Measurements from ENCODE around the gene OR4K5. TPM values are rescaled to one million over a fixed set of nuclear protein-coding genes. Genes with fewer than 3 reads are reported as not detected.

The OR4K5 gene
- total RNA-seq, 6 experiments from 2014 or later, result not detected

- Histone ChIP-seq H3K27ac (no peak overlapping the region), H3K4me1 (no peaks in the 10 kb centered on the region), H3K9me3 (peaks cover 0 to 10% (median 2%) of the 10 kb centered on the region in 4 donors), H3K36me3 (no peaks in the 10 kb centered on the region), H3K4me3 (no peak overlapping the region), H3K27me3 (no peaks in the 10 kb centered on the region)
- TF ChIP-seq POLR2A (IDR thresholded peaks at IDR 0.05), result no peak
- no peak for TF ChIP-seq CTCF (IDR thresholded peaks at IDR 0.05)
- intact Hi-C loops (cut with DNase I), result no loop called here
- WGBS (ENCODE audit: insufficient coverage, low coverage, low lambda C conversion rate, missing lambda C conversion rate), result 0% methylated on average over 1 of the region's 2 CpGs
- ATAC-seq (peak in 2 of 4 donors; percentile 18 to 33), DNase-seq (no peak)
Observed at GRCh38 chr14:19895282-19895681, 25.1 kb upstream of the OR4K5 start.

- no peaks in the 10 kb centered on the region for H3K27me3 ChIP-seq
- no peaks in the 10 kb centered on the region for H3K36me3 ChIP-seq
- DNase-seq (no peak), ATAC-seq (peak in 2 of 4 donors; percentile 28 to 35)
- no peak overlapping the region for H3K27ac ChIP-seq
- intact Hi-C loops (cut with DNase I), result no loop called here
- WGBS (ENCODE audit: insufficient coverage, low coverage, low lambda C conversion rate, missing lambda C conversion rate), result 20% methylated on average over 1 of the region's 3 CpGs
- H3K4me1 ChIP-seq, result no peaks in the 10 kb centered on the region
- TF ChIP-seq POLR2A (IDR thresholded peaks at IDR 0.05), result no peak
- no peak overlapping the region for H3K4me3 ChIP-seq
- H3K9me3 ChIP-seq, result peaks cover 0 to 6% (median 2%) of the 10 kb centered on the region in 4 donors
Observed at GRCh38 chr14:19900999-19901398, 19.4 kb upstream of the OR4K5 start.

GRCh38 chr14:19902409-19902808, 18.0 kb upstream of the OR4K5 start:
- H3K27me3 ChIP-seq, result no peaks in the 10 kb centered on the region
- WGBS (ENCODE audit: insufficient coverage, low coverage, low lambda C conversion rate, missing lambda C conversion rate), result 52% methylated on average over 4 of the region's 4 CpGs
- H3K27ac ChIP-seq, result no peak overlapping the region
- no peak for ATAC-seq
- intact Hi-C loops (cut with DNase I), result no loop called here
- H3K9me3 ChIP-seq, result no peaks in the 10 kb centered on the region
- no peak for DNase-seq
- no peaks in the 10 kb centered on the region for H3K36me3 ChIP-seq
- TF ChIP-seq POLR2A (IDR thresholded peaks at IDR 0.05), result no peak
- no peak for TF ChIP-seq CTCF (IDR thresholded peaks at IDR 0.05)
- H3K4me3 ChIP-seq, result no peak overlapping the region
- H3K4me1 ChIP-seq, result no peaks in the 10 kb centered on the region

GRCh38 chr14:19906665-19907064, 13.7 kb upstream of the OR4K5 start:
- Histone ChIP-seq H3K27ac (no peak overlapping the region), H3K4me1 (no peaks in the 10 kb centered on the region), H3K4me3 (no peak overlapping the region), H3K27me3 (no peaks in the 10 kb centered on the region), H3K9me3 (no peaks in the 10 kb centered on the region), H3K36me3 (no peaks in the 10 kb centered on the region)
- intact Hi-C loops (cut with DNase I), result no loop called here
- TF ChIP-seq POLR2A (IDR thresholded peaks at IDR 0.05) (no peak), CTCF (IDR thresholded peaks at IDR 0.05) (no peak)
- DNase-seq (no peak), ATAC-seq (no peak)

- H3K36me3 ChIP-seq, result no peaks in the 10 kb centered on the region
- no peak for TF ChIP-seq POLR2A (IDR thresholded peaks at IDR 0.05)
- TF ChIP-seq CTCF (IDR thresholded peaks at IDR 0.05), result no peak
- no peaks in the 10 kb centered on the region for H3K27me3 ChIP-seq
- DNase-seq, result no peak
- ATAC-seq, result no peak
- H3K4me3 ChIP-seq, result no peak overlapping the region
- H3K4me1 ChIP-seq, result no peaks in the 10 kb centered on the region
- no peaks in the 10 kb centered on the region for H3K9me3 ChIP-seq
- intact Hi-C loops (cut with DNase I), result no loop called here
- H3K27ac ChIP-seq, result no peak overlapping the region
- WGBS (ENCODE audit: insufficient coverage, low coverage, low lambda C conversion rate, missing lambda C conversion rate), result 38% methylated on average over 2 of the region's 3 CpGs
Observed at GRCh38 chr14:19911114-19911513, 9.3 kb upstream of the OR4K5 start.
